Measurements from ENCODE around the gene MYADML2.
"Not testable (repeated sequence)": the region's sequence is repeated elsewhere in the genome, so short reads cannot be mapped to it uniquely, and the experiment has no call there.

Gene MYADML2

GRCh38 chr17:81957691-81958432 lies 10.8 kb upstream of the MYADML2 start:
- no peak for FAIRE-seq

- no peak for FAIRE-seq
Observed at GRCh38 chr17:81956607-81957589, 9.9 kb upstream of the MYADML2 start.

GRCh38 chr17:81955756-81956544 lies 8.9 kb upstream of the MYADML2 start:
- FAIRE-seq: no peak

- no peak for FAIRE-seq
Observed at GRCh38 chr17:81955058-81955681, 8.1 kb upstream of the MYADML2 start.

- no peak for FAIRE-seq
Observed at GRCh38 chr17:81954131-81955057, 7.4 kb upstream of the MYADML2 start.

- FAIRE-seq: not testable (repeated sequence)
Observed at GRCh38 chr17:81953443-81953842, 6.4 kb upstream of the MYADML2 start.

GRCh38 chr17:81952792-81953228 lies 5.8 kb upstream of the MYADML2 start:
- no peak for FAIRE-seq

- no peak for FAIRE-seq
Observed at GRCh38 chr17:81951785-81952684, 5.0 kb upstream of the MYADML2 start.

GRCh38 chr17:81950501-81950900 lies 3.5 kb upstream of the MYADML2 start:
- FAIRE-seq: no peak

- FAIRE-seq: no peak
Observed at GRCh38 chr17:81948635-81949378, 1.8 kb upstream of the MYADML2 start.

- FAIRE-seq: no peak
Observed at GRCh38 chr17:81944858-81945257, 2.2 kb downstream of the MYADML2 start.

- no peak for FAIRE-seq
Observed at GRCh38 chr17:81942167-81942553, 4.9 kb downstream of the MYADML2 start.

GRCh38 chr17:81941484-81942166 lies 5.4 kb downstream of the MYADML2 start:
- no peak for FAIRE-seq

GRCh38 chr17:81940538-81941483 lies 6.2 kb downstream of the MYADML2 start:
- no peak for FAIRE-seq

GRCh38 chr17:81939881-81940385 lies 7.1 kb downstream of the MYADML2 start:
- no peak for FAIRE-seq

GRCh38 chr17:81939218-81939617 lies 7.8 kb downstream of the MYADML2 start:
- FAIRE-seq: no peak

GRCh38 chr17:81935709-81936084 lies 11.3 kb downstream of the MYADML2 start:
- FAIRE-seq: no peak
